ENCODE data around the gene PABPC3. TPM values are rescaled to one million over a fixed set of nuclear protein-coding genes. Genes with fewer than 3 reads are reported as not detected.

PABPC3 gene
- total RNA-seq, 4 donors from 2014 or later, result 0.12 to 0.23 (median 0.21) TPM

GRCh38 chr13:25085125-25085742 is 10.7 kb upstream of the PABPC3 start:
- WGBS, 2 donors, result 46 to 56% methylated on average over 6 of the region's 6 CpGs
- peaks cover 0 to 4% (median 0%) of the 10 kb centered on the region in 4 donors for H3K27me3 ChIP-seq
- TF ChIP-seq CTCF (IDR thresholded peaks at IDR 0.05), result peak in 4 of 6 experiments; percentile 32 to 44 (median 36)
- no peak for TF ChIP-seq POLR2A (IDR thresholded peaks at IDR 0.05)
- no peaks in the 10 kb centered on the region for H3K4me1 ChIP-seq
- H3K4me3 ChIP-seq, result no peak overlapping the region
- no peak for DNase-seq
- no peaks in the 10 kb centered on the region for H3K36me3 ChIP-seq
- no peak overlapping the region for H3K27ac ChIP-seq
- intact Hi-C loops (cut with DNase I), result no loop called here
- H3K9me3 ChIP-seq, result no peaks in the 10 kb centered on the region

GRCh38 chr13:25088562-25089221 is 7.2 kb upstream of the PABPC3 start:
- DNase-seq, result no peak
- H3K27me3 ChIP-seq, result peaks cover 0 to 14% (median 0%) of the 10 kb centered on the region in 4 donors
- no peaks in the 10 kb centered on the region for H3K9me3 ChIP-seq
- TF ChIP-seq CTCF (IDR thresholded peaks at IDR 0.05) (no peak), POLR2A (IDR thresholded peaks at IDR 0.05) (no peak)
- H3K4me1 ChIP-seq, result no peaks in the 10 kb centered on the region
- no peak overlapping the region for H3K27ac ChIP-seq
- no peaks in the 10 kb centered on the region for H3K36me3 ChIP-seq
- H3K4me3 ChIP-seq, result no peak overlapping the region
- intact Hi-C loops (cut with DNase I), result no loop called here
- 78% methylated on average over 8 to 9 of the region's 10 CpGs for WGBS, 2 donors

- 78 to 84% methylated on average over 13 of the region's 13 CpGs for WGBS, 2 donors
- no peak overlapping the region for H3K4me3 ChIP-seq
Measured at GRCh38 chr13:25097426-25097825, 1.5 kb downstream of the PABPC3 start.

GRCh38 chr13:25103711-25104110 is 7.8 kb downstream of the PABPC3 start:
- H3K9me3 ChIP-seq, result no peaks in the 10 kb centered on the region
- no peaks in the 10 kb centered on the region for H3K4me1 ChIP-seq
- intact Hi-C loops (cut with DNase I), result no loop called here
- peaks cover 0 to 9% (median 0%) of the 10 kb centered on the region in 4 donors for H3K27me3 ChIP-seq
- TF ChIP-seq CTCF (IDR thresholded peaks at IDR 0.05) (no peak), POLR2A (IDR thresholded peaks at IDR 0.05) (no peak)
- no peak overlapping the region for H3K4me3 ChIP-seq
- no peak for DNase-seq
- H3K36me3 ChIP-seq, result no peaks in the 10 kb centered on the region
- 67 to 85% methylated on average over 2 of the region's 2 CpGs for WGBS, 2 donors
- H3K27ac ChIP-seq, result no peak overlapping the region

More at GRCh38 chr13:25097426-25097825, 1.5 kb downstream of the PABPC3 start:
- Histone ChIP-seq H3K36me3 (no peaks in the 10 kb centered on the region), H3K27ac (no peak overlapping the region), H3K4me1 (no peaks in the 10 kb centered on the region), H3K9me3 (no peaks in the 10 kb centered on the region), H3K27me3 (peaks cover 0 to 52% (median 0%) of the 10 kb centered on the region in 4 donors)
- no peak for DNase-seq
- intact Hi-C loops (cut with DNase I), result no loop called here
- no peak for TF ChIP-seq POLR2A (IDR thresholded peaks at IDR 0.05)
- TF ChIP-seq CTCF (IDR thresholded peaks at IDR 0.05), result no peak

- Histone ChIP-seq H3K27ac (no peak overlapping the region), H3K27me3 (peaks cover 0 to 30% (median 0%) of the 10 kb centered on the region in 4 donors), H3K9me3 (no peaks in the 10 kb centered on the region), H3K36me3 (no peaks in the 10 kb centered on the region), H3K4me3 (no peak overlapping the region), H3K4me1 (no peaks in the 10 kb centered on the region)
- intact Hi-C loops (cut with DNase I), result no loop called here
- no peak for DNase-seq
- WGBS, 2 donors, result 51 to 57% methylated on average over 5 of the region's 5 CpGs
- no peak for TF ChIP-seq CTCF (IDR thresholded peaks at IDR 0.05)
- no peak for TF ChIP-seq POLR2A (IDR thresholded peaks at IDR 0.05)
Measured at GRCh38 chr13:25109341-25109740, 13.4 kb downstream of the PABPC3 start.
